GM19025 (cell line): ENCODE measurements around the gene SEC14L2.

Experiments
- ATAC-seq: cut with Tn5 transposase; IDR thresholded peaks from one replicate; pipeline ENCODE4 v1.9.1; 2021; ENCODE audit warnings: mild to moderate bottlenecking, low read depth, moderate library complexity; ENCODE audit not compliant: unreplicated experiment

SEC14L2 gene

DNA sequence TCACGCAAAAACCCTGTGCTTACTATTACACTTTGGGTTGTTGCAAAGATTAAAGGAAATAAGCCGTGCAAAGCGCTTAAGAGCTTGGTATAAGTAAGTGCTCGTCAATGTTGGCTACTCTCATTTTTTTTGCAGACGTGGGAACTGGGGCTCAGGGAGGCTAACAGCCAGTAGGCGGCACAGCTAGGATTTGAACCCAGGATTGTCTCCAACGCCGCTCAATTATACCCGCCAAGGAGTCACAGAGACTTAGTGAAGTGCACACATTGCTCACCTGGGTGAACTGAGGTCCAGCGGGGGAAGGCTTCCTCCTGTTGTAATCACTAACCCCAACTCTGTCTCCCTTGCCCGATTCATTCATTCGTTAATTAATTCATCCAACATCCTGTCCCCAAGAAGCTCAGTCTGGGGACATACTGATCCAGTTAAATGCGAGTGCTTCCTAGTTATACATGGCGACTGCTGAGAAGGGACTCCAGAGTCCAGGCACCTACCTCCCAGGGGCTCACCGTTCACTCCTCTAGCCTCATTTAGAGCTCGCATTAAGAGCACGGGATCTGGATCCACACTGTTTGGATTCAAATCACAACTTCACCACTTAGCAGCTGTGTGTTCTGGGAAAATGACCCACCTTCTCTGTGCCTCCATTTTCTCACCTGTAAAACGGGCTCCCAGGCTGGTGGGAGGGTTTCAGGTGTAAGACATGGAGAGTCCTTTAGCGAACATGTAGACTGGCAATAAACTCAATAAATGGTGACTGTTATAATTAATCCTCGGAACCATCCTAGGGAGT lies 27.9 kb downstream of the SEC14L2 start:
- ATAC-seq = no peak

DNA sequence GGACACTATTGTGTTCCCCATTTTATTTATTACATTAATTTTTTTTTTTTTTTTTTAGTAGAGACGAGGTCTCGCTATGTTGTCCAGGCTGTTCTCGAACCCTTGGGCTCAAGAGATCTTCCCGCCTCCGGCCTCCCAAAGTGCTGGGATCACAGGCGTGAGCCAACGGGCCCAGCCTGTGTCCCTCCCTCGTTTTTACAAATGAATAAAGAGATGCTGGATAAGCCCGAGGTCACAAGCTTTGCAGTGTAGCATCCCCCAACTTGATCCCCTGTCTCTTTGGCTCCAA lies 28.5 kb downstream of the SEC14L2 start:
- no peak for ATAC-seq

DNA sequence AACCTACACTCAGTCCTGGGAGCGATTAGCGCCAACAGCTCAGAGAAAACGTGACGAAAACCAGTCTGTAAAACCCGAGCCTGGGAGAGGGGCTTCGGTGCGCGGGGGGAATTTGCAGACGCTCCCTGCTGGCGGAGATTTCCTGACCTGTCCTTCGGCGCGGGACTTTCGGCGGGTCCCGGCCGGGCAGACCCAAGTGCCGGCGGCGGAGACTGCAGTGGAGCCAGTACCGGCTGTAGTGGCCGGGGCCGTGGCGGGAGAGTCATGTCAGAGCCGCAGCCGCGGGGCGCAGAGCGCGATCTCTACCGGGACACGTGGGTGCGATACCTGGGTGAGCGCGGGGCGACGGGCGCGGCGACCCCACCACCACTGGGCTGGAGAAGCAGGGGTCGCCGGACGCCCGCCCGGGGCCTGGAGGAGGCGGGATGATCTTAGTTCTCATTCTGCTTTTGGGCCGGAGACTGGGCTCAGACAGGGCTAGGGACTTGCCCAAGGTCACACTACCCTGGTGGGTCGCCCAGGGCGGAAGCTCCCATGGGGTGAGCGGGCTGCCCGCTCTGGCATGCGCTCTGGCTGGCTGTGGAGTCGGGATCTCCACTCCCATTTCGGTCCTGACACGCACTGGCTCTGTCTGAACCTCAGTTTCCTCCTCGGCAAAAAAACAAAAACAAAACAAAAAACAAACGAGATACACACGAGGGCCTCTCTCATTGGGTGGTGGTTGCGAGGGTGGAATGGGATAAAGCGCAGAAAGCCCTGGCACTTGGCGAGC lies 29.0 kb downstream of the SEC14L2 start, which contains the start of gene MTFP1:
MTFP1 (plus strand) TSS at position 153 of the 772 bp plus-strand sequence; CDS start at position 265, 112 bp downstream.
- ATAC-seq = no peak

DNA sequence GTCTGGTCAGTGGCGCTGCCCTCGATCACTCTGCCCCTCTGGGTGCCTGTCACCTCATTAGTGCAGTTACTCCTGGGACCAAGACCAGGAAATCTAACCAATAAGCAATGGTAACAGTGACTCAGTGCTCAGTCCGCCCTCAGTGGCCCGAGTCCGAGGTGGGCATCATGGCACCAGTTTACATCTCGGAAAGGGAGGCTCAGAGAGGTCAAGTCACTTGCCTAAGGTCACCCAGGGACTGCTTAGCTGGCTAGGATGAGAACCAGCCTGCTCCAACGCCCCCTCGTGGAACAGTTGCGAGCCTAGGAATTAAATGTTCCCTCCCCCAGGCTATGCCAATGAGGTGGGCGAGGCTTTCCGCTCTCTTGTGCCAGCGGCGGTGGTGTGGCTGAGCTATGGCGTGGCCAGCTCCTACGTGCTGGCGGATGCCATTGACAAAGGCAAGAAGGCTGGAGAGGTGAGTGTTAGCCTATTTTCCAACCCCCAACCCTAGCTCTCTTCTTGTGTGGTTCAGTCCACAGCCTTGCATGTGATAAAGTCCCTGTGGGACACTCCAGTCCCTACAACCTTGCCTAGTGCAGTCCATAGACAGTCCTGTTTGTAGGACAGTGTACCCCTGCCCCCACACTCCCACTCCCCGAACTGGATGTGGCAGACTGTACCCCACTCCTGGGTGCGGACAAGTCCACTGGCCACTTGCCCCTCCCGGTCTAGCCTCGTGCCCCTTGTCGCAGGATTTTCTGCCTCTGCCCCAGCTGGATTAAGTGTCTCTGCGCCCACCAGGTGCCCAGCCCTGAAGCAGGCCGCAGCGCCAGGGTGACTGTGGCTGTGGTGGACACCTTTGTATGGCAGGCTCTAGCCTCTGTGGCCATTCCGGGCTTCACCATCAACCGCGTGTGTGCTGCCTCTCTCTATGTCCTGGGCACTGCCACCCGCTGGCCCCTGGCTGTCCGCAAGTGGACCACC lies 29.9 kb downstream of the SEC14L2 start:
- ATAC-seq = no peak

DNA sequence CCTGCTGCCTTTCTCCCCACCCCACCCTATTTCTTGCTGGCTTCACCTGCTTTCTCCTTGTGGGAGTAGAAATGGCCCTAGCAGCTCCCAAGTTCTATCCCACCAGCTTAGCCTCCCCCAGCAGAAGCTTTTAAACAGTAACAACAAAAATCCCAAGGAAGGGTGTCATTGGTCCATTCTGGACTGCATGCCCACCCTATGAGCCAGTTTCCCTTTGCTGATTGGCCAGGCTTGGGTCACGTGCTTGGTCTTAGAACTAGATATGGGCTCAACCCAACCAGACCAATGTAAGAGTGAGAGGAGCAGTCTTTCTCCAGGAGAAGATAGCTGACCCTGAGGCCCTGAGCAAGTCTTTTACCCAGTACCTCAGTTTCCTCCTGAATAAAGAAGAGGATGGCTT lies 31.1 kb downstream of the SEC14L2 start:
- ATAC-seq = no peak

DNA sequence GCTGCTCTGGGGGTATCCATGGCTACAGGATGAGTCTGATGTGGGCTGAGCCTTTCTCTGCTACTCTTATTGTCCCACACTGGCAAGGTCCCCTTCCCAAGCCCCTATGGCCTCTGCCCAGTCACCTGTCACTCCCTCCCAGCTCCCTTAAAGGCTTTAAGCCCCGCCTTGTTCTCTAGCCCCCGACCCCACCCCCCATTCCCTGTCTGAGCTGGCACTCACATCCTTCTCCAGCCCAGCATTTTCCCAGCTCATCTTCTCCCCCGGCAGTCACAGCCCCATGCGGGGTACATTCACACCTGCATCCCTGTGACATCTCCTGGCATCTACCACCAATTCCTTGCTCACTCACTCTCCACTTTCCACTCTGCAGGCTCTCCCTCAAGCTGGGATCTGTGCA lies 33.1 kb downstream of the SEC14L2 start:
- no peak for ATAC-seq

DNA sequence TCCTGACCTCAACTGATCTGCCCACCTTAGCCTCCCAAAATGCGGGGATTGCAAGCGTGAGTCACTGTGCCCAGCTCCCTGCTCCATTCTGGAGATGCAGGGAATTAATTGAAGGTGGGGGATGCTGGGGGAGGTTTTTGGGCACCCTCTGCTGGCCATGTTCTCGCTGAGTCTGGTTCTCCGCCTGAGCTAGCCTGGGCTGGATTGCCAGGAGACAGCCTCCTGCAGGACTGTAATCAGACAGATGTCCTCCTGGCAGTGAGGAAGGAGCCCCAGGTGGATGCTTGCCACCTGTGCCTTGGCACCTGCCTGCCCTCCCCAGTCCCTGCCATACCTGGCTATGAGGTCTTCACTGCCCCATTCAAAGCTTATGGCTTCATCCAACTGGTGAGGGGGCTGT lies 34.1 kb downstream of the SEC14L2 start:
- no peak for ATAC-seq

DNA sequence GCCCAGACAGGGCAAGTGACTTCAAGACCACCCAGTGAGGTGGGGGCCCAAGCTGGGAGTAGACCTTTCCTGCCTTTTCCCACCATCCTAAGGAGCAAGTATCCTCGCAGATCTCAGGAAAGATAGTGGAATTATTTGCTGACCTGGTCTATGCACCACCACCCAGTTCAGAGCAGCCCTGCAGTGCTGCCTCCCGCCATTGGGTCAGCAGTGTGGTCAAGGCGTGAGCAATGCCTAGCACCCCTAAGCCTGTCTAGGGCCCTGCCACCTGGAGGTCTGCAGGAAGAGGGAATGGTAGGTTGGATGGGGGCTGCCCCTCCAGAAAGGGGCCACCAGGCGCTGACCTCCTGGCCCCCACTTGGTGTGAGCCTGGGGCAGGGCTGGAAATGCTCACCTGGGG lies 35.3 kb downstream of the SEC14L2 start:
- ATAC-seq = no peak

DNA sequence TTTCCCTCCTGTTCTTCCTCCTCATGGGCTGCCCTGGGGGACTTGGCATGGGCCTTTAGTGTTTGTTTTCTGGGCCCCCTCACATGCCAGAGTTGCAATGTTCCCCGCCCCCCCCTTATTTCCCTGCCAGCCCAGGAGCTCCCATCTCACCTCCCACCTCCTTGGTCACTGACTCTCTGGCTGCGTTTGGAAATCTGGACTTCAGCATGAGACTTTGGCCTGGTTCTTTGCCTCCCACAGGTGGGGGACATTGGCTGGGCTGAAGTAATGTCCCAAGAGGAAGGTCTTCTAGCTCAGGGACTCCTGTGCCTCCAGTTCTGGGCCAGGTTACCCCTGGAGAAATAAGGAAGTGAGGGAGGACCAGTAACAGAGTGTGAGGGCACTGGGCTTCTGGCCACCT lies 35.7 kb downstream of the SEC14L2 start:
- ATAC-seq = no peak

DNA sequence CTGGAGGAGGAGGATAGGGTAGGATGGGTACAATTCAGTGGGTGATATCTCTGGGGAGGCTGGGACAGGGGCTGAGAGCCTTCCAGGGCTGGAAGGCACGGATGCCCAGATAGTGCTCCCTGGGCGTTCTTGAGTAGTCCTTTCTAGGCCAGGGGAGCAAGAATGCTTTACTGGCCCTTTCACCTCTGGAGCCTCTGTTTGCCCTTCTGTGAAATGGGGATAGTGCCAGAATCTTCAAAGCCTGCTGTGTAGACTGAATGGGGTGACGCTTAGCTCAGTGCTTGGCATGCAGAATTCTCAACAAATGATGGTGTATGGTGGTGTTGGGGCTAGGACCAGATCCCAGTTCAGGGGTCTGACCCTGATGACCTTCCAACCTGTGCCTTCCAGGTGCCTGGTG lies 36.4 kb downstream of the SEC14L2 start:
- ATAC-seq = no peak

DNA sequence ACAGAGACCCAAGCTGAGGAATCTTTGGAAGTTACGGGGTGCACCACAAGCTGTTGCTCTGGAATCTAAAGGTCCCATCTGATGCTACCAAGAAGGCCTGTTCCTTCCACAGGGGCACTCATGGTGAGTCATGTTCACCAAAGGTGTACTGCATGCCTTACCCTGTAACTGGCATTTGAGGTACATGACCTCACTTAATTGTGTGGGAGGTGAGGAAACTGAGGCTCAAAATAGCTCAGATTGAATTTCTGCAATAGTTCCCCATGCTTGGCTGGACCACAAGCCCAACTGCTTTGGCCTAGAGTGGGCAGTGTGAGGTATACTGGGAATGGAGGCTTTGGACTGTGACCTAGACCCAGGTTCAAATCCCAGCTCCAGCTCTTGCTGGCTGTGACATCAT lies 37.0 kb downstream of the SEC14L2 start:
- ATAC-seq = no peak

DNA sequence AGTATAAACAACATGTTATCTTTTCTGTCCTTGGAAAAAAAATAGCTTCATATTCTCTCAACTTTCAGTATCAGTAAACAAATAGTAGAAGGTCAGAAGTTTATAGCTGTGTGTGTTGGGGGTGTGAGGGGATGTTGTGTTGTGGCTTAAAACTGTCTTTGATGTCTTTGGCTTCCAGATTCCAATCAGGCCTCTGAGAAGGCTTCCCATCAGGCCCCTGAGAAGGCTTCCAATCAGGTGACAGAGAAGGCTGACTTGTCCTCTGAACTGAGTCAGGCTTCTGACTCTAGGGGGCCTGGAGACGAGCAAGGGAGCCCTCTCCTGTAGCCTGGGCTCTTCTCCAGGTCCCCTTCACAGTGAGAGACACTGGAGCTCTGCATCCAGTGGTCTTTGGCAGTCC lies 38.0 kb downstream of the SEC14L2 start:
- no peak for ATAC-seq

DNA sequence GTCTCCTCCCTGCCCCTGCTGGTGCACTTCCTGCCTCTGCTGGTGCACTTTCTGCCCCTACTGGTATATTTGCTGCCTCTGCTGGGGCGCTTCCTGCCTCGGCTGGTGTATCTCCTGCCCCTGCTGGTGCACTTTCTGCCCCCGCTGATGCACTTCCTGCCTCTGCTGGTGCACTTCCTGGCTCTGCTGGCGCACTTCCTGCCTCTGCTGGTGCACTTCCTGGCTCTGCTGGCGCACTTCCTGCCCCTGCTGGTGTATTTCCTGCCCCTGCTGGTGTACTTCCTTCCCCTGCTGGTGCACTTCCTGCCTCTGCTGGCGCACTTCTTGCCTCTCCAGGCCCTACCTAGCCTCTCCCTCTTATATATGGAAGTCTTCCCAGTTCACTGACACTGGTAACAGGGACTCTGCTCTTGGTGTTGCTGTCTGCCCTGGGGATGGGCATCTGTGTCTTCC lies 38.9 kb downstream of the SEC14L2 start:
- ATAC-seq = no peak

DNA sequence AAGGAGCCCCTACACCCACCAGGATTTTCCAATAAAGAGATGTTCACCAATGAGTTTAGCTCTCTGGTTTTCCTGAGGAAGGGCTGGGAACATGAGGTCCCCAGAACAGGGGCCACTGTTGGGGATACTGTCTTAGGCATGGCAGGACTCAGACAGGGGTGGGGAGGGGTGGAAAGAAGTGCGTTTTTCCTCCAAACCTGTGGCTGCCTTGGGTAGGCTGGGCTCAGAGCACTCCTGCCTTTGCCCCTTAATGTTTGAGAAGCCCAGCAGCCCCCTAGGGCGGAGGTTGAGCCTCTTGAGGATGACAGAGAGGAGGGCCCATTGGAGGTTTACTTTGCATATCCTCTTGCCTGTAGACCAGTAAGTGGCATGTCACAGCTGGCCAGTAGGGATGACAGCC lies 39.4 kb downstream of the SEC14L2 start:
- no peak for ATAC-seq

DNA sequence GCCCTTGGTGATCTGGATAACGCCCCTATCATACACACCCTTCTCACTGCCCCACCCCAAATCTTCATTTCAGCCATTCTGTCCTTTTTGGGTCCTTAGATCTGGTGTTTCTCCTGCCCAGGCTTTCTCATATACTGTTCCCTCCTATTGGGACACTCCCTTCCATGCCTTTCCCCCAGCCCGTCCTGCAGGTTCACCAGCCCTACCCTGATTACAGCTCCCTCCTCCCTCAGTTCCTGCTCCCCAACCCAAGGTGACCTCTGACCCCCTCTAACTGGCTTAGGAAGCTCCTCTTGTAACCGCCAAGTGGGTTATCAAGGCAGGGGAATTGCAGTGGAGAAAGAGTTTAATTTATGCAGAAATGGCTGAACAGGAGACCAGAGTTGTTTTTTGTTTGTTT lies 41.7 kb downstream of the SEC14L2 start:
- no peak for ATAC-seq

DNA sequence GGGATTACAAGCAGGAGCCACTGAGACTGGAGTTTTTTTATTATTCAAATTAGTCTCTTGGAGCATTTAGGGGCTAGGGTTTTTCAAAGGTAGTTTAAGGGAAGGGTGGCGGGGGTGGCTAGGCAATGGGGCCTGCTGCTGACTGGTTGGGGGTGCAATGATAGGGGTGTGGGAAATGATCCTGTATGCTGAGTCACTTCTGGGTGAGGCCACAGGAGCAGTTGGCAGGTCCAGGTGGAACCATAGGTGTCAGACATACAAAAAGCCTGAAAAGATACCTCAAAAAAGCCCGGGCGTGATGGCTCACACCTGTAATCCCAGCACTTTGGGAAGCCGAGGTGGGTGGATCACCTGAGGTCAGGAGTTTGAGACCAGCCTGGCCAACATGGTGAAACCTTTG lies 42.4 kb downstream of the SEC14L2 start:
- no peak for ATAC-seq

DNA sequence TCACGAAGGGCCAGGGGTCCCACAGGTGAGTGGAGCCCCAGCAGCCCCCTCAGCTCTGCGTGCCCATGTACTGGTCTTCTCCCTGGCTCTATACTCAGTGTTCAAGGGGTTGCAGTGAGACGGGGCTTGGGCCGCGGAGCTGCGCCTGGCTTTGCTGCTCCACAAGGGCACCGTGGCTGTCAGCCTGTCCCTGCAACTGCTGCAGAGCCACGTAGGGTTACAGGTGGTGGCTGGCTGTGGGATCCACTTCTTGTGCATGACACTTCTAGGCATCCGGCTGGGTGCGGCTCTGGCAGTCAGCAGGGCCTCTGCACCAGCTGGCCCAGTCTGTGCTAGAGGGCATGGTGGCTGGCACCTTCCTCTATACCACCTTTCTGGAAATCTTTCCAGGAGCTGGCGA lies 43.0 kb downstream of the SEC14L2 start:
- no peak for ATAC-seq

DNA sequence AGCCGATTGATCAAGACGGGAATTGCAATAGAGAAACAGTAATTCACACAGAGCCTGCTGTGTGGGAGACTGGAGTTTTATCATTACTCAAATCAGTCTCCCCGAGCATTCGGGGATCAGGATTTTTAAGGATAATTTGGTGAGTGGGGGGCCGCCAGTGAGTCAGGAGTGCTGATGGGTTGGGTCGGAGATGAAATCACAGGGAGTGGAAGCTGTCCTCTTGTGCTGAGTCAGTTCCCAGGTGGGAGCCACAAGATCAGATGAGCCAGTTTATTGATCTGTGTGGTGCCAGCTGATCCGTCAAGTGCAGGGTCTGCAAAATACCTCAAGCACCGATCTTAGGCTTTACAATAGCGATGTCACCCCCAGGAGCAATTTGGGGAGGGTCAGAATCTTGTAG lies 44.3 kb downstream of the SEC14L2 start:
- ATAC-seq = no peak

DNA sequence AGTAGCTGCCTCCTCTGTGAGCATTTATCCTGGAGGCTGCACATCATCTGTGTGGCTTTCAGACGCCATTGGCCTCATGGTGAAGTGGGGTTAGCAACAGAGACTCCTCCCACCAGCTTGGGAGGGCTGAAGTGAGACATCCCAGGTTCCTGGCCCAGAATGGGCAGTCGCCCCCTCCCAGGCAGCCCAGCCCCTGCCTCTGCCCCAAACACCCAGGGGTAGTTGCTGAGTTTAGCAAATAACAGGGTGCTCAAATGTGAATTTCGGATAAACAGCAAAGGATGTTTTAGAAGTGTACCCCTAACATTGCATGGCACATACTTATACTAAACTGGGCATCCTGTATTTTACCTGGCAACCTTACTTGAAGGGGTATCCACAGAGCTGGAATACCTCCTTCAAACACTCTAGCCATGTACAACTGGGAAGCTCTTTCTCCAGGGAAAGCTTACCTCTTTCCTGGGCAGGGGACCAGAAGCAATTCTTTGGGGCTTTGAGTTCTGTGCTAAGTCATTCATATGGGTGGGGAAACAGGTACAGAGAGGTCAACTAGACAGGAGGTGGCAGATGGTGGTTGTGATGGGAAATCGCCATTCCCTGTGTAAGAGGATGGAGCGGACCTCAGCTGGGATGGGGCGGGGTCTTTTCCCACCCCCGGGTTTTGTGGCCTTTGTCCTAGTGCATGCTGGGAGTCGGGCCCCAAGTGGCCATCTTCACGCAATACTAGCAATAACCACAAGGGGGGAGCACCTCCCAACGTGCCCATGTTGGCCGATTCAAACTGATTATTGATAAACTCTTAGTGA lies 48.0 kb downstream of the SEC14L2 start:
- ATAC-seq = no peak
